ENCODE measurements around the gene HBD.
"Not testable (repeated sequence)": the region's sequence is repeated elsewhere in the genome, so short reads cannot be mapped to it uniquely, and the experiment has no call there.

The HBD gene

GRCh38 chr11:5253440-5253839, 19.2 kb upstream of the HBD start:
- not testable (repeated sequence) for DNase-seq (ENCODE audit: low read depth in 2 of 3, low spot score in 1 of 3)

- no peak for DNase-seq (ENCODE audit: low read depth in 2 of 3, low spot score in 1 of 3)
Measured at GRCh38 chr11:5252919-5253265, 18.6 kb upstream of the HBD start.

- DNase-seq (ENCODE audit: low read depth in 2 of 3, low spot score in 1 of 3), result no peak
Measured at GRCh38 chr11:5252192-5252918, 18.1 kb upstream of the HBD start.

GRCh38 chr11:5251746-5252145, 17.5 kb upstream of the HBD start:
- DNase-seq (ENCODE audit: low read depth in 2 of 3, low spot score in 1 of 3), result no peak

GRCh38 chr11:5250543-5251204, 16.4 kb upstream of the HBD start:
- no peak for DNase-seq (ENCODE audit: low read depth in 2 of 3, low spot score in 1 of 3)

- not testable (repeated sequence) for DNase-seq (ENCODE audit: low read depth in 2 of 3, low spot score in 1 of 3)
Measured at GRCh38 chr11:5249807-5250396, 15.6 kb upstream of the HBD start, which contains the start of gene HBG1. TSS of gene HBG1 (minus strand) at chr11:5249857. CDS start at chr11:5249804, 53 bp downstream.

- DNase-seq (ENCODE audit: low read depth in 2 of 3, low spot score in 1 of 3), result not testable (repeated sequence)
Measured at GRCh38 chr11:5248498-5248897, 14.2 kb upstream of the HBD start.

GRCh38 chr11:5247472-5248192, 13.3 kb upstream of the HBD start:
- DNase-seq (ENCODE audit: low read depth in 2 of 3, low spot score in 1 of 3), result no peak

GRCh38 chr11:5246772-5247471, 12.6 kb upstream of the HBD start:
- DNase-seq (ENCODE audit: low read depth in 2 of 3, low spot score in 1 of 3), result no peak

GRCh38 chr11:5245155-5245554, 10.9 kb upstream of the HBD start:
- DNase-seq (ENCODE audit: low read depth in 2 of 3, low spot score in 1 of 3), result no peak

GRCh38 chr11:5243816-5244180, 9.5 kb upstream of the HBD start:
- no peak for DNase-seq (ENCODE audit: low read depth in 2 of 3, low spot score in 1 of 3)

- DNase-seq (ENCODE audit: low read depth in 2 of 3, low spot score in 1 of 3), result no peak
Measured at GRCh38 chr11:5242933-5243815, 8.9 kb upstream of the HBD start.

GRCh38 chr11:5242208-5242607, 7.9 kb upstream of the HBD start:
- no peak for DNase-seq (ENCODE audit: low read depth in 2 of 3, low spot score in 1 of 3)

- DNase-seq (ENCODE audit: low read depth in 2 of 3, low spot score in 1 of 3), result no peak
Measured at GRCh38 chr11:5241458-5241857, 7.2 kb upstream of the HBD start.

- no peak for DNase-seq (ENCODE audit: low read depth in 2 of 3, low spot score in 1 of 3)
Measured at GRCh38 chr11:5240458-5240857, 6.2 kb upstream of the HBD start.

GRCh38 chr11:5240056-5240455, 5.8 kb upstream of the HBD start:
- DNase-seq (ENCODE audit: low read depth in 2 of 3, low spot score in 1 of 3), result no peak

- no peak for DNase-seq (ENCODE audit: low read depth in 2 of 3, low spot score in 1 of 3)
Measured at GRCh38 chr11:5239046-5239445, 4.8 kb upstream of the HBD start.

- DNase-seq (ENCODE audit: low read depth in 2 of 3, low spot score in 1 of 3), result no peak
Measured at GRCh38 chr11:5238486-5238885, 4.2 kb upstream of the HBD start.

- no peak for DNase-seq (ENCODE audit: low read depth in 2 of 3, low spot score in 1 of 3)
Measured at GRCh38 chr11:5237420-5237819, 3.1 kb upstream of the HBD start.

- DNase-seq (ENCODE audit: low read depth in 2 of 3, low spot score in 1 of 3), result no peak
Measured at GRCh38 chr11:5235364-5236095, 1.2 kb upstream of the HBD start.
